GM20431 (cell line): ENCODE results near the gene GJC3.
"Not testable (repeated sequence)": the region's sequence is repeated elsewhere in the genome, so short reads cannot be mapped to it uniquely, and the experiment has no call there.

Experiments
- in situ Hi-C: fragments of 300-500 bp; cut with MseI, MboI; formaldehyde crosslinking; loops from one replicate; pipeline ENCODE4 v1.15.0; 2020; ENCODE audit warnings: low sequenced_read_pairs; ENCODE audit not compliant: unreplicated experiment

The GJC3 gene, protein sequence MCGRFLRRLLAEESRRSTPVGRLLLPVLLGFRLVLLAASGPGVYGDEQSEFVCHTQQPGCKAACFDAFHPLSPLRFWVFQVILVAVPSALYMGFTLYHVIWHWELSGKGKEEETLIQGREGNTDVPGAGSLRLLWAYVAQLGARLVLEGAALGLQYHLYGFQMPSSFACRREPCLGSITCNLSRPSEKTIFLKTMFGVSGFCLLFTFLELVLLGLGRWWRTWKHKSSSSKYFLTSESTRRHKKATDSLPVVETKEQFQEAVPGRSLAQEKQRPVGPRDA

DNA sequence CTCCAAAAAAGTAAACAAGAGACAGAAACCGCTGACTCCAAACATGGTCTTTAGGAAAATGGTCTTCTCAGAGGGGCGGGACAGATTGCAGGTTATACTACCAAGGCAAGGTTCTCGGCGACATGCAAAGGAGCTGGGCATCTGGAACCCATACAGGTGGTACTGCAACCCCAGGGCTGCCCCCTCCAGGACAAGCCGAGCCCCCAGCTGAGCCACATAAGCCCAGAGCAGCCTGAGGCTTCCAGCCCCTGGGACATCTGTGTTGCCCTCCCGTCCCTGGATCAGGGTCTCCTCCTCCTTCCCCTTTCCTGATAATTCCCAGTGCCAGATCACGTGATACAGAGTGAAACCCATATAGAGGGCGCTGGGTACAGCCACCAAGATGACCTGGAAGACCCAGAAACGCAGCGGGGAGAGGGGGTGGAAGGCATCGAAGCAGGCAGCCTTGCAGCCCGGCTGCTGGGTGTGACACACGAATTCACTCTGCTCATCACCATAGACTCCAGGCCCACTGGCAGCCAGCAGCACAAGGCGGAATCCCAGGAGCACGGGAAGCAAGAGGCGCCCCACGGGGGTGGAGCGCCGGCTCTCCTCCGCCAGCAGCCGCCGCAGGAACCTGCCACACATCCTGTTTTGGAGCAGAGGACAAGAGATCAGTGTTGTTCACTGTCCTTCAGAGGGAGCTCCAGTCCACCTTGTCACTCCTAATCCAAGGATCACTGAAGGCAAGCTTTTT is at the start of gene GJC3:
GJC3 (minus strand) TSS at position 627 of the 736 bp plus-strand sequence; CDS start at position 627, 0 bp downstream.
- in situ Hi-C loops = no loop called here

DNA sequence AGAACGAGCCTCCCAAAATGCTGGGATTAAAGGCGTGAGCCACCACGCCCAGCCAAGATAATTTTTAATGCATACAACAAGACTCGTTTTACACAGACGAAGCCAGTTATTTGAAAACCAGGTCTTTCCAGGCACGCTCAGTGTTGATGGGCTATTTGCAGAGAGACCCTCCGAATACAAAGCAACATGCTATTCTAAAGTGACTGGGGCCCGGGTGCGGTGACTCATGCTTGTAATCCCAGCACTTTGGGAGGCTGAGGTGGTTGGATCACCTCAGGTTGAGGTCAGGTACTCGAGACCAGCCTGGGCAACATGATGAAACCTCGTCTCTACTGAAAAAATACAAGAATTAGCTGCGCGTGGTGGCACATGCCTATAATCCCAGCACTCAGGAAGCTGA is 47.2 kb upstream of the GJC3 start:
- in situ Hi-C loops = no loop called here

DNA sequence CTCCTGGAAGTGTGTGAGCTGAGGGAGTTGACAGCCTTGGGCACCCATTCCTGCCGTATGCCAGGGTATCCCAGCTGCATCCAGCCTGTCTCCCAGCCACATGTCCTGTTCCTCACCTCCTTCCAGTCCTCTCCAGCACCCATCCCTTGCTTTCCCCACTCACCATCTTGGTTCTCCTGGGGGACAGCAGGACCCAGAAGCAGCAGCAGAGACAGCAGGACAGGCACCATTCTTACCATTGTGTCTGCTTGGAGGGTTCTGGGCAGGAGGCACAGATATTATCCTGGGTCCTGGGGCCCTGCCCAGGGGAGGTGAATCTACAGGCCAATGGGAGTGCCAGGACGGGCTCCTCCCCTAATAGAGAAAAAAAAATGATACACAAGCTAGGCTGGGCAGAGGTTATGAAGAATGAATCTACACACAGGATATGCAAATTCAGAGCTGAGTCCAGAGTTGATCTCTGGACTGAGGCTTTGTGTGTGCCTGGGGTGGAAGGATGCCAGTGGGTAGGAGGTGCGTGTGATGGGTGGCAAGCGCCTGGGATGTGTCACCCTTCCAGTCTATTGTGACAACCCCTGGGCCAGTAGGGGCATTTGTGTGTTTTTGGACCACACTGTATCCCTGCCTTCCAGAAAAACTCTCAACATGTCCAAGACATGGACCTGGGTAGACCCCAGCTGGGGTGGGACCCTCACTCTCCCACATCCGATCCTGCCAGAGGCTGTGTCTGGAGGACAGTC is 46.5 kb upstream of the GJC3 start, which contains the start of gene AZGP1:
AZGP1 (minus strand) TSS at position 250 of the 740 bp plus-strand sequence; CDS start at position 239, 11 bp downstream.
- in situ Hi-C loops = no loop called here

DNA sequence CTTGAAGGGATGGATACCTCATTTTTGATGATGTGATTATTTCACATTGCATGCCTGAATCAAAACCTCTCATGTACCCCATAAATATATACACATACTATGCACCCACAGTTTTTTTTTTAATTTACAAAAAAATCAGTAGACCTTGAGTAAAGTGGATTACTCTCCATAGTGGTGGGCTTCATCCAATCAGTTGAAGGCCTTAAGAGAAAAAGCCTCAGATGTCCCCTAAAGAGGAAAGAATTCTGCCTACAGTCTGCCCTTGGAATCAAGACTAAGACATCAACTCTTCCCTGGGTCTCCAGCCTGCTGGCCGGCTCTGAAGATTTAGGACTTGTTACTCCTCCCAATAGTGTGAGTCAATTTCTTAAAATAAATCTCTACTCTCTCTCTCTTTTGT is 45.3 kb upstream of the GJC3 start:
- in situ Hi-C loops = no loop called here

DNA sequence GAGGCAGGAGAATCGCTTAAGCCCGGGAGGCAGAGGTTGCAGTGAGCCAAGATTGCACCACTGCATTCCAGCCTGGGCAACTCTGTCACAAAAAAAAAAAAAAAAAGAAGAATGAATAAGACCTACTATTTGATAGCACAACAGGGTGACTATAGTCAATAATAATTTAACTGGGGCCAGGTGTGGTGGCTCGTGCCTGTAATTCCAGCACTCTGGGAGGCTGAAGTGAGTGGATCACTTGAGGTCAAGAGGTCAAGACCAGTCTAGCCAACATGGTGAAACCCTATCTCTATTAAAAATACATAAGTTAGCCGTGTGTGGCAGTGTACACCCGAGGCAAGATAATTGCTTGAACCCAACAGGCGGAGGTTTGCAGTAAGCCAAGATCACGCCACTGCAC is 44.4 kb upstream of the GJC3 start:
- in situ Hi-C loops = not testable (repeated sequence)

DNA sequence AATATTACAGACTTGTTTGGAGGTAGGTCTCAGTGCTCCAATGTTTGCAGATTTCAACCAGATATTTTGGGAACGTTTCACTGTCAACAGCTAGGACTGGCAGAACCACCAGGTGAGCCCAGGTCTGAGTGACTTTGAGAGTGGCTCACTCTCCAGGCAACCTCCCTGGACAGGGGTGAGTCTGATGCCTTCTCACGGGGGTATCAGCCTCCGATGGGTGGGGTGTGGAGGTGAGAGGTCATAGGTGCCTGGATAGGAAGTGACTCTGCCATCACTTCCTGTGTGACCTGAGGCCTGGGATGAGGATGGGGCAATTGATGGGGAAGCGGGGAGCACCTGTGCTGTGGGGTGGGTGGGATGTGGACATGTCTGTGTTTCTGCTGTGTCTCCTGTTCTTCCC is 41.8 kb upstream of the GJC3 start:
- in situ Hi-C loops = no loop called here

DNA sequence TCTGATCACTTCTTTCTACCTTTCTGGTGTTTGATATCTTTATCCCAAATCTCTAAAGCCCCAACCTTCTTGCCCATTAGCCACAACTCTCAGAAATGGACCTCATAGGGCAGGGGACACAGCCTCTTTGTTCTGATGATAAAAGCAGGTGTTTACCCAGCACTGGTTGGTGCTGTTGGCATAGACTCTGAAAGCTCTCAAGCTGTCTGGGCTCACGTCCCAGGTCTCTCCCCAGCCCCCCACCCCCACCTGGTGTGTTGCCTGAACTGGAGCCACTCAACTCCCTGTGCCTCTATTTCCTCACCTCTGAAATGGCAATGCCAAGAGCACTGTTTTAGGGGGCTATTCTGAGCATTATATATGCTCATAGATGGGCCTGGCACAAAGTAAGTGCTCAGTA is 40.4 kb upstream of the GJC3 start:
- in situ Hi-C loops = not testable (repeated sequence)

DNA sequence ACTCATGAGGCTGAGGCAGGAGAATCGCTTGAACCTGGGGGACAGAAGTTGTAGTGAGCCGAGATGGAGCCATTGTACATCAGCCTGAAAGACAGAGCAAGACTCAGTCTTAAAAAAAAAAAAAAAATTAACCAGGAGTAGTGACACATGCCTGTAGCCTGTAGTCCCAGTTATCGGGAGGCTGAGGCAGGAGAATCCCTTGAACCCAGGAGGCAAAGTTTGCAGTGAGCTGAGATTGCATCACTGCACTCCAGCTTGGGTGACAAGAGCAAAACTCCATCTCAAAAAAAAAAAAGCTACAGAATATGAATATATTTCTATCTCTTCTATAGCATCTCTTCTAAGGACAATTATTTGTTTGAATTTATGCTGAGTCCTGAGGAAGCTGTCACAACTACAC is 39.9 kb upstream of the GJC3 start:
- in situ Hi-C loops = no loop called here

DNA sequence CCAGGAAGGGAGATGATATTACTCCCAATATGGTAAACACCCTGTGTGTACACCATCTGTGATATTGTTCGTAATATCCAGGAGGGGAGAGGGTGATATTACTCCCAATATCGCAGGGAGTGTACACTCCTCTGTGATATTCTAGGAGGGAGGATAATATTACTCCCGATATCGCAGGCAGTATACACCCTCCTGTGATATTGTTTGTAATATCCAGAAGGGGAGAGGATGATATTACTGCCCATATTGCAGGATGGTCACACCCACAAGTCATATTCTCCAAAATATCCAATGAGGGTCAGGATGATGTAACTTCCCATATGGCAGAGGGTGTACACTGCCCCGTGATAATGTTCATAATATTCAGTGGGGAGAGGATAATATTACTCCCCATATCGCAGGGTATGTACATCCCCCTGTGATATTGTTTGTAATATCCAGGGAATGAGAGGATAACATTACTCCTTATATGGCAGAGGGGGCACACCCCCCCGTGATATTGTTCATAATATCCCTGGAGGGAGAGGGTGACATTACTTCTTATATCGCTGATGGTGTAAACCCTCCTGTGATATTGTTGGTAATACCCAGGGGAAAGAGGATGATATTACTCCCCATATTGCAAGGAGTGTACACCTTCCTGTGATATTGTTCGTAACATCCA is 29.3 kb upstream of the GJC3 start:
- in situ Hi-C loops = no loop called here

DNA sequence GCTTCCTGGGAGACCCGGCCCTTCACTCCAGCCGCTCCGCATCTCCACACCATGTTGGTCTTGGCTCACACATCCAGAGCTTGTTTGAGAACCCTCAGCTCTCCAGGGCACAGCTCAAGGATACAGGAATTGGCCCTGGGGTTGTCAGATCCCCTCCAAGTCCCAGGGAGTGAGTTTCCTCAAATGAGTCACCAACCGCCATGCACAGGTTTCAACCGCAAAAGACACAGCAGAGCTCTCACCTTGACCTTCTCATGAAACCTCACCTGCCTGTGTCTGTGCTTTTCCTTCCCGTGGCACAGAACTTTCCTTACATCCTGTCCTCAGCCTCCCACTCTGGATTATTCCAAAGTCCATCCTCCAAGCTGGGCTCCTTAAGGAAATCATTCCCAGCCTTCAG is 25.8 kb upstream of the GJC3 start:
- in situ Hi-C loops = no loop called here

DNA sequence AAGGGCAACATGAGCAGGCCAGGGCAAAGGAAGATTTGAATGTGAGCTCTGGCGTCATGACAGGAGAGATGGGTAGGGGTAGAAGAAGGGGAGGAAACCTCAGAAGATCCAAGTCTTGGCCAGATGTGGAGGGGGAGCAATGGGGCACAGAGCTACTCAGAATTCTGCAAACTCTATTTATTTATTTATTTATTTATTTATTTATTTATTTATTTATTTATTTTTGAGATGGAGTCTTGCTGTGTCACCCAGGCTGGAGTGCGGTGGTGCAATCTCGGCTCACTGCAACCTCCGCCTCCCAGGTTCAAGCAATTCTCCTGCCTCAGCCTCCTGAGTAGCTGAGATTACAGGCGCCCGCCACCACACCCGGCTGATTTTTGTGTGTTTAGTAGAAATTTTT is 25.2 kb upstream of the GJC3 start:
- in situ Hi-C loops = not testable (repeated sequence)

DNA sequence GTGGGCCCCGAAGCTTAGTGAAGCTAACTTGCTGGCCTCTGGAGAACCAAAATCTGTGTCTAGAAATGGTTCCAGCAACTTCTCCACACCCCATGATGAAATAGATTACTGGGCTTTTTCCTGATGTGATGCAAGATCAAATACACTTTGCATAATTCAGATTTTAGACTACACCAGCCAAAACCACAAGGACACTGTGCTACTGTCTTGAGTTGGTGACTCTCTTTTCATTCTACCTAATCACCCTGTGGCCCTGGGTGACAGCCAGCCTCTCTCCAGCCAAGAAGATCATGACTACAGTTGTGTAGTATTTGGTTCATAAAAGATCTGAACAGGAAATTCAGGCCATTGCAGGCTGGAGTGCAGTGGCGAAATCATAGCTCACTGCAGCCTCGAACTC is 24.2 kb upstream of the GJC3 start:
- in situ Hi-C loops = no loop called here

DNA sequence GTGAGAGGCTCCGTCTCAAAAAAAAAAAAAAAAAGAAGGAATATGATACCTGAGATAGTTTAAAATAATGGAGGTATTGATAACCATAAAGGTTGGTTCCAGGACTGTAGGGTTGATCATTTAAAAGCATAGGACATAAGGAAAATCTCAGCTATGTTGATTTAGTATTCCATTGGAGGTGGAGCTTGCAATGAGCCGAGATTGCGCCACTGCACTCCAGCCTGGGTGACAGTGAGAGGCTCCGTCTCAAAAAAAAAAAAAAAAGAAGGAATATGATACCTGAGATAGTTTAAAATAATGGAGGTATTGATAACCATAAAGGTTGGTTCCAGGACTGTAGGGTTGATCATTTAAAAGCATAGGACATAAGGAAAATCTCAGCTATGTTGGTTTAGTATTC is 23.2 kb upstream of the GJC3 start:
- in situ Hi-C loops = not testable (repeated sequence)

DNA sequence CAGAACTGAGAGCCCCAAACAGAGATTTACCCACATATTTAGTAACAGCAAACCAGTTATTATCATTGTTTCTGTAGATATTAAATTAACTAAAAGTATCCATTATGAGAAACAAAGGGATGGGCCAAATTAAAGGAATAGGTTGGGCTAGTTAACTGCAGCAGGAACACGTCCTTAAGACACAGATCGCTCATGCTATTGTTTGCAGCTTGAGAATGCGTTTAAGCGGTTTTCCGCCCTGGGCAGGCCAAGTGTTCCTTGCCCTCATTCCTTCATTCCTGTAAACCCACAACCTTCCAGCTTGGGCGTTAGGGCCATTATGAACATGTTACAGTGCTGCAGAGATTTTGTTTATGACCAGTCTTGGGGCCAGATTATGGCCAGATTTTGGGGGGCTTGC is 21.4 kb upstream of the GJC3 start:
- in situ Hi-C loops = not testable (repeated sequence)

DNA sequence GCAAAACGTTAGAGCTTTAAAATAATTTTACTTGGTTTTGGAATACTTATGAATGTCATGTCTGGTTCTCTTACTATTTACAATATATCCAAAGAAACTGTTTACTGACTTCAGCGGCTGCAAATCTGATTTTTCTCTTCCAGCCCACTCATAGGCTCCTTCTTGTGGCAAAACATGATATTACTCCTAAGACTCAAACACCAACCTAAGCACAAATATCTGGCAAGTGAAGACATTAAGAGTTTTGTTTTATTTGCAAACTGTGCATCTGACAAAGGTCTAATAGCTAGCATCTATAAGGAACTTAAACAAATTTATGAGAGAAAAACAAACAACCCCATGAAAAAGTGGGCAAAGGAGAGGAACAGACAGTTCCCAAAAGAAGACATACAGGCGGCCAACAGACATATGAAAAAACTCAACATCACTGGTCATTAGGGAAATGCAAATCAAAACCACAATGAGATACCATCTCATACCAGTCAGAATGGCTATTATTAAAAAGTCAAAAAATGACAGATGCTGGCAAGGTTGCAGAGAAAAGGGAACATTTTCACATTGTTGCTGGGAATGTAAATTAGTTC is 20.3 kb upstream of the GJC3 start:
- in situ Hi-C loops = no loop called here

DNA sequence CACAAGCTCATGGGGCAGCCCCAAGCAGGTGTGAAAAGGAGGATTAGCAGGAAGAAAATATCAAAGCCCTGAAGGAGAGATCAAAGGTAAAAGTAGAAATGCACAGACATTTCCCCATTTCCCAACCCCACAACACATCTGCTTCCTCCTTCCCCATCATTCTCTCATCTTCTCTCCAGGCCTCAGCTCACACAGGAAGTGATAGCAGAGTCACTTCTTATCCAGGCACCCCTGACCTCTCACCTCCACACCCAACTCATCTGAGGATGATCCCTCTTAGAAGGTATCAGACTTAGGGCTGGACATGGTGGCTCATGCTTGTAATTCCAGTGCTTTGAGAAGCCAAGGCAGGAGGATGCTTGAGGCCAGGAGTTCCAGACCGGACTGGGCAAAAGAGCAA is 18.2 kb upstream of the GJC3 start:
- in situ Hi-C loops = no loop called here

DNA sequence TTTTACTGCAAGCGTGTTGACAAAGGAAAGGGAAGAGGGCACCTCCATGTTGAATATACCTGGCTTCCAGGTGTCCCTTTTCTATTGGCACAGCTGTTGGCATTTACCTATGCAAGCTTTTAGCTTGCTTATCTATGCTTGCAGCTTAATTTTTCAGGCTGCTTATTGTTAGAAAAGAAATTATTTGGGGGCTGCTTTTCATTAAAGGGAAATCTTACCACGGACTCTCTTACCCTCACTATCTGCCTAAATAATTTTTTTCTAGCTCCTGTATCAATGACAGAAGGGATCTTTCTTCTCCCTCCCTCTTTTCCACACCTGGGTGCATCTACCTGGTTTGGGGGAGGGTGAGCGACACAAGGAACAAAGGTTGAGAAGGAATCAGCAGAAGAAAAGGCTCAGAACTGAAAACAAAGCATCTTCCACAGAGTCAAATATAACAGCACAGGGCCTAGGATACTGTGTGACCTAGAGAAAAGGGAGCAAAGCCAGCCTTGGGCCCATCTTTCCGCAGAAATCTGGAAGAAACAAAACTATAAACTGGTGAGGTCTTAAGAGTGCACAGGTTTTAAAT is 15.2 kb upstream of the GJC3 start:
- in situ Hi-C loops = no loop called here

DNA sequence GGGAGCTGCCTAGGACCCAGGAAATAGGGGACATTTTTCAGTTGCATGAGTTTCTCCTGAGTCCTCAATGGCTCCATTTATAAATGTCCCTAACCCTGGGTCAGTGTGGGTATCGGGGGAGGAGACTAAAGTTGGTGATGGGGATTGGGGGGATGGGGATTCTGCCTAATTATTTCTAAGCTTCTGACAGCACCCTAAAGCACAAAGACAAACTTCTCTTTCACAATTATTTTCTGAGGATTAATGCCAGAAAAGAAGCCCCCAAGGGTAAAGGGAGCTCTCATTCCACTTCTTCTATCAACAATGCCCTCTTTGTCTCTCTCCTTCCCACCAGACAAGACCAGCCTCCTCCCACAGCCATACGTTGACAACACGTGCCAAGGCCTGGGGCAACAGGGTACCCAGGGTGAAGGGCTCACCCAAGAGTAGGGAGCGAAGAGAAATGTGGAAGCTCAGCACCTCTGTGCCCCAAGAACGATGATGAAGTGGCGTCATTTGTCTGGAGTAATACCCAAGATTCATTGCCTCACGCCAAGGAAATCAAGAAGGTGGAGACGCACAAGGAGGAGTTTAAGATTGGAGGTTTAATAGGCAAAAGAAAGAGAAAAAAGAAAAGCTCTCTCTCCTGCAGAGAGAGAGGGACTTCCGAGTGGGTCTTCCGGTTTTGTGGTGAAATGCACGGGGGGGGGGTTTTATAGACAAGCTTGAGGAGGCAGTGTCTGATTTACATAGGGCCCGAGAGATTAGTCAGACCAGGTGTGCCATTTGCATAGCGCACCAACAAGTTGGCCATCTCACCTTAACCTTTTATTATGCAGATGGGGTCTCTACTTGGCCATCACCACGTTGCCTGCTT is 14.4 kb upstream of the GJC3 start:
- in situ Hi-C loops = no loop called here

DNA sequence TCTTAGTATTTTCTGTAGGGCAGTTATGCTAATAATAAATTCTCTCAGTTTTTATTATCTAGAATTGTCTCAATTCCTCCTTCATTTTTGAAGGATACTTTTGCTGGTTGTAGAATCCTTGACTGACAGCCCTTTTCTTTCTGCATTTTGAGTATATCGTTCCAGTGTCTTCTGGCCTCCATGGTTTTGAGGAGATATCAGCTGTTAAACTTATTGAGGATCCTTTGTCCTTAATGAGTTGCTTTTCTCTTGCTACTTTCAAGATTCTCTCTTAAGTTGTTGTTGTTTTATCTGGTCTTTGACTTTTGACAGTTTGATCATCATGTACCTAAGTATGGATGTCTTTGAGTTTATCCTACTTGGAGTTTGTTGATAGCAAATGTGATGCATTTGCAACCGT is 8.9 kb upstream of the GJC3 start:
- in situ Hi-C loops = no loop called here
